BLaER1 (cell line): Measurements from ENCODE around the gene POLR3F.

Experiments used
- H3K27ac ChIP-seq: shearing (Covaris generic); formaldehyde crosslinking; 2 replicates; pipeline ENCODE4 v1.8.1; 2022
- H3K27me3 ChIP-seq: shearing (Covaris generic); formaldehyde crosslinking; 2 replicates; pipeline ENCODE4 v1.8.1; 2022
- H3K36me3 ChIP-seq: shearing (Covaris generic); formaldehyde crosslinking; 2 replicates; pipeline ENCODE4 v1.8.1; 2022
- H3K4me1 ChIP-seq: shearing (Covaris generic); formaldehyde crosslinking; 2 replicates; pipeline ENCODE4 v1.8.1; 2022
- H3K4me2 ChIP-seq: shearing (Covaris generic); formaldehyde crosslinking; 2 replicates; pipeline ENCODE4 v1.8.1; 2022
- H3K4me3 ChIP-seq: shearing (Covaris generic); formaldehyde crosslinking; 2 replicates; pipeline ENCODE4 v1.8.1; 2022
- H3K9ac ChIP-seq: shearing (Covaris generic); formaldehyde crosslinking; 2 replicates; pipeline ENCODE4 v1.8.1; 2022
- H3K9me3 ChIP-seq: shearing (Covaris generic); formaldehyde crosslinking; 2 replicates; pipeline ENCODE4 v1.8.1; 2022
- H4K20me1 ChIP-seq: shearing (Covaris generic); formaldehyde crosslinking; 2 replicates; pipeline ENCODE4 v1.8.1; 2022
- Cebpa-rat ChIP-seq: shearing (Covaris generic); IDR thresholded peaks from 2 replicates; pipeline ENCODE4 v1.8.1; 2022

POLR3F gene

DNA sequence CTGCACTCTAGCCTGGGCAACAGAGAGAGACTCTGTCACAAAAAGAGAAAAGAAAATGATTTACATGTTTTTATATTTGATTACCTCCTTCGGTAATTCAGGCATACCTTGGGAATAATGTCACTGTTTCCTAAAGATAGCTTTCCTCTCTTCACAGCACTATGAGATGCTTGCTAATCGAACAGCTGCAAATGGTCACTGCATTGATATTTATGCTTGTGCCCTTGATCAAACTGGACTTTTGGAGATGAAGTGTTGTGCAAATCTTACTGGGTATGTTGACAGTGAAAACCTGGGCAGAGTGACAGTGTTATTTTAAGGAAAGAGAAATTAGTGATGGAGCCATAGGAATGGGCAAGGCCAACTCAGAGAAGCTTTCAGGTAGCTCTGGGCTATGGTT, 60.1 kb downstream of the POLR3F start:
- Histone ChIP-seq H3K4me3 (no peak overlapping the region), H3K27ac (no peak overlapping the region), H3K27me3 (no peaks in the 10 kb centered on the region), H3K36me3 (peaks cover 89% of the 10 kb centered on the region), H3K4me1 (no peaks in the 10 kb centered on the region), H3K4me2 (no peak overlapping the region), H3K9me3 (no peaks in the 10 kb centered on the region), H4K20me1 (0 out of 2 replicates have a peak, but pooled peaks cover 9% of the 10 kb centered on the region), H3K9ac (no peak overlapping the region)
- no peak for TF ChIP-seq Cebpa-rat

DNA sequence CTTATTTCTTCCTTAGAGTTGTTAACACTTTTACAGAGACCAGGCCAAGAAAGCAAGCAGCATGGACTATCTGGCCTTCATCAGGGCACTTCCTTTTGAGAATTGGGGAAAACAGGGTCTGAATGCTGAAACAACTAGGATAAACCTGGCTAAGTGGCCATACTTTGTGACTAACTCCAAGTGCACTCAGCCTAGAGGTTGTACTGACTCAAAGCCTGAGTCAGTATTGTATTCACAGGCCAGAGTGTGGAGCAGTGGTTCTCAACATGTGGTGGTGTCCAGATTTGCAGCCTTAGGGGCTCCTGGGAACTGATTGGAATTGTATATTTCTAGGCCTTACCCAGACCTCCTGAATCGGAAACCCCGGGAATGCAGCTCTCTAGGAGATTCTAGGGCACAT, 60.6 kb downstream of the POLR3F start:
- Histone ChIP-seq H3K9me3 (no peaks in the 10 kb centered on the region), H3K4me2 (no peak overlapping the region), H3K36me3 (peaks cover 94% of the 10 kb centered on the region), H3K4me3 (no peak overlapping the region), H3K27me3 (no peaks in the 10 kb centered on the region), H3K9ac (no peak overlapping the region), H4K20me1 (0 out of 2 replicates have a peak, but pooled peaks cover 9% of the 10 kb centered on the region), H3K27ac (no peak overlapping the region), H3K4me1 (no peaks in the 10 kb centered on the region)
- TF ChIP-seq Cebpa-rat = no peak

DNA sequence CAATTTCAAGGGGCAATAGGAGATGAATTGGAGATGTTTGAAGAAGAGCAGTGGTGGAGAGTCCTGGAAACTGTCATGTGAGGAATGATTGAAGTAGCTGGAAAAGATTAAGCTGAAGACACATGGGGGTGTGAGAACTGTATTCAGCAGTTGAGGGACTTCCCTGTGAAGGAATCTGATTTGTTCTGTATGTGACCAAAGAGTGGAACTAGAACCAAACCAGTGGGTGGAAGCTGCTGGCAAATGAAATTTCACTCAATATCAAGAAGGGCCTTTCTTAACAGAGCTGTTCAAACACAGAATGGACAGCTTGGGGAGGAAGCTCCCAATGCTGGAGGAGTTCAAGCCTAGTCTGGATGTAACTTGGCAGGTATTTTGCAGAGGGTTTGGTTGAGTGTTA, 61.9 kb downstream of the POLR3F start:
- no peaks in the 10 kb centered on the region for H3K9me3 ChIP-seq
- no peak overlapping the region for H3K4me3 ChIP-seq
- 0 out of 2 replicates have a peak, but pooled peaks cover 9% of the 10 kb centered on the region for H4K20me1 ChIP-seq
- H3K27ac ChIP-seq = no peak overlapping the region
- H3K4me2 ChIP-seq = no peak overlapping the region
- H3K9ac ChIP-seq = no peak overlapping the region
- no peaks in the 10 kb centered on the region for H3K27me3 ChIP-seq
- no peaks in the 10 kb centered on the region for H3K4me1 ChIP-seq
- H3K36me3 ChIP-seq = peaks cover 99% of the 10 kb centered on the region
- TF ChIP-seq Cebpa-rat = no peak

DNA sequence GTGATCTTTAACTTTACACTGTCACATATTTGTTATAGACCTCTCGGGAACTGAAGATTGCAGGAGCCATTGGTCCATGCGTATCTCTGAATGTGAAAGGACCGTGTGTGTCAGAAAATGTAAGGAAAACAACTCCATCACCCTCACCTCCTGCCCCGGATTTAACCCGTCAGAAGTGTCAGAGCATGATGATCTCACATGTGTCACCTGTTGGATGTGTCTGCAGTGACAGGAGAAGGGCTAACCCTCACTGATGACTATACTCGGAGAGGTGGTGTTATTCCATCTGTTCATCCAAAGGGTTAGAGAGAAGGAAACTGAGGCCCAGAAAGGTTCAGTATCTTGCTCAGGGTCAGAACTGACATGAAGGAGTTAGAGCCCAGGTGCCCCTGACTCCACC, 65.4 kb downstream of the POLR3F start:
- H3K4me2 ChIP-seq = no peak overlapping the region
- no peaks in the 10 kb centered on the region for H3K4me1 ChIP-seq
- no peaks in the 10 kb centered on the region for H3K27me3 ChIP-seq
- no peaks in the 10 kb centered on the region for H3K9me3 ChIP-seq
- peaks cover 93% of the 10 kb centered on the region for H3K36me3 ChIP-seq
- H3K9ac ChIP-seq = no peak overlapping the region
- H4K20me1 ChIP-seq = 0 out of 2 replicates have a peak, but pooled peaks cover 9% of the 10 kb centered on the region
- TF ChIP-seq Cebpa-rat = no peak
- H3K4me3 ChIP-seq = no peak overlapping the region
- no peak overlapping the region for H3K27ac ChIP-seq

DNA sequence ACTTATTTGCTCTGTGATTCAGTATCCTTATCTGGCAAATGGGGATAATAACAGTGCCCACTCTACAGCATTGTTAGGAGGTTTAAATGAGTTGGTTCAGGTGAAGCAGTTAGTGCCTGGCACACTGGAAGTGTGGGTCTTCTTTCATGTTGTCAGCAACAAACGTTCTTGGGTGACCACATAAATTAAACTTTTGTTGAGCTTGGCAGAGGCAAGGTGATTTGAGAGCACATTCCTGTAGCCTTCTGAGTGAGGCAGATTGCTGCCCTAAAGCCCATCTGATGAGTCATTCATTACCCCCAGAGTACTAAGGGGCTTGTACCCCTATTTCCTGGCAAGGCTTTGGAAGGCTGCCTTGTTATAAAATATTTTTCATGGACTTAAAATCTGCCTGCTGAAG, 66.3 kb downstream of the POLR3F start:
- Histone ChIP-seq H3K36me3 (peaks cover 91% of the 10 kb centered on the region), H3K27ac (no peak overlapping the region)
- no peak for TF ChIP-seq Cebpa-rat

DNA sequence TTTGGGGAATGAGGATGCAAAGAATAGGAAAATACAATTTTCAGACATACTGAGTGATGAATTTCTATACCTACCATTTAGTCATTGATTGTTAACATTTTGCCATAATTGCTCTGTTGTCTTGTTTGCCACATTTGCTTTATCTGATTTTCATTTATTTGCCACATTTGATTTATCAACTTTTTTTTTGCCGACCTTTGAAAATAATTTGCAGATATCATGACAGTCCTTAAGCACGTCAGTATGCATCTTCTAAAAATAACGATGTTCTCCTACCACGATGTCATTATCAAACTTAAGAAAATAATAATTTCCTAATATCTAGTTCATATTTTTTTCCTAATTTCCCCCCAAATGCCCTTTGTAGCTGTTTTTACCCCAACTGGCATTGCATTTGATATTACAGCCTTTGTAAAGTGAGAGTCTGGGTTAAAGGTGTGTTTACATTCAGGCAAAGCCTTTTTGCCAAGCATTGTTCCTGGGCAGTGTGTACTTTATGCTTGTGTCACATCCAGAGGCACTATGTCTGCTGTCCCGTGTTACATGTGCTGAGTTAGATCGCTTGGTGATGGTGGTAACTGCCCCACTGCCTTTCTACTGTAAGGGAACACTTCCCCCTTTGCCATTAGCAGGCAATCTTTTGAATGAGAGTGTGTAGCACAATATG, 66.9 kb downstream of the POLR3F start:
- Histone ChIP-seq H3K27me3 (no peaks in the 10 kb centered on the region), H3K4me2 (no peak overlapping the region), H4K20me1 (0 out of 2 replicates have a peak, but pooled peaks cover 6% of the 10 kb centered on the region), H3K27ac (no peak overlapping the region), H3K9me3 (no peaks in the 10 kb centered on the region), H3K4me1 (no peaks in the 10 kb centered on the region), H3K36me3 (peaks cover 90% of the 10 kb centered on the region), H3K4me3 (no peak overlapping the region), H3K9ac (no peak overlapping the region)
- TF ChIP-seq Cebpa-rat = no peak

More for the DNA sequence above, 66.3 kb downstream of the POLR3F start:
- H3K9ac ChIP-seq = no peak overlapping the region
- no peaks in the 10 kb centered on the region for H3K9me3 ChIP-seq
- H3K27me3 ChIP-seq = no peaks in the 10 kb centered on the region
- H4K20me1 ChIP-seq = 0 out of 2 replicates have a peak, but pooled peaks cover 9% of the 10 kb centered on the region
- H3K4me1 ChIP-seq = no peaks in the 10 kb centered on the region
- H3K4me2 ChIP-seq = no peak overlapping the region
- no peak overlapping the region for H3K4me3 ChIP-seq
